Raji (cell line): ENCODE measurements around the gene GASK1A.

Experiments used
- POLR2A ChIP-seq: IDR thresholded peaks from 2 replicates; pipeline ENCODE4 v1.6.1; 2011; ENCODE audit warnings: low read depth, low read length, control low read depth; ENCODE audit not compliant: insufficient read depth

Gene GASK1A

DNA sequence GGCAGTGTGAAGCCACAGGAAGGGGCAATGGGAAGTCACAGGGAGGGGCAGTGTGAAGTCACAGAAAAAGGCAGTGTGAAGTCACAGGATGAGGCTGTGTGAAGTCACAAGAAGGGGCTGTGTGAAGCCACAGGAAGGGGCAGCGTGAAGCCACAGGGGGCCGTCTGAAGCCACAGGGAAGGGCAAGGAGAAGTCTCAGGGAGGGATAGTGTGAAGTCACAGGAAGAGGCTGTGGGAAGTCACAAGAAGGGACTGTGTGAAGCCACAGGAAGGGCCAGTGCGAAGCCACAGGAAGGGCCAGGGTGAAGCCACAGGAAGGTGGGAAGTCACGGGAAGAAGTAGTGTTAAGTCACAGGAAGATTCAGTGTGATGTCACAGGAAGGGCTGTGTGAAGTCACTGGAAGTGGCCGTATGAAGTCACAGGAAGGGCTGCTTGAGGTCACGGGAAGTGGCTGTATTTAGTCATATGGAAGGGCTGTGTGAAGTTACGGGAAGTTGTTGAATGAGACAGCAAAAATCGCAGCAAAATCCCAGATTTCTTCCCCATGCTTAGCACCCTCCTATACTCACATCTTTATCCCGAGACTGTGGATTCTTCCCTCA, 38.6 kb downstream of the GASK1A start:
- no peak for TF ChIP-seq POLR2A

- TF ChIP-seq POLR2A = no peak
Observed at GRCh38 chr3:43018246-43018645, 39.1 kb downstream of the GASK1A start.

- no peak for TF ChIP-seq POLR2A
Observed at GRCh38 chr3:43019006-43019809, 40.1 kb downstream of the GASK1A start.

GRCh38 chr3:43019826-43020225, 40.7 kb downstream of the GASK1A start:
- no peak for TF ChIP-seq POLR2A

- no peak for TF ChIP-seq POLR2A
Observed at GRCh38 chr3:43021186-43021585, 42.1 kb downstream of the GASK1A start.

DNA sequence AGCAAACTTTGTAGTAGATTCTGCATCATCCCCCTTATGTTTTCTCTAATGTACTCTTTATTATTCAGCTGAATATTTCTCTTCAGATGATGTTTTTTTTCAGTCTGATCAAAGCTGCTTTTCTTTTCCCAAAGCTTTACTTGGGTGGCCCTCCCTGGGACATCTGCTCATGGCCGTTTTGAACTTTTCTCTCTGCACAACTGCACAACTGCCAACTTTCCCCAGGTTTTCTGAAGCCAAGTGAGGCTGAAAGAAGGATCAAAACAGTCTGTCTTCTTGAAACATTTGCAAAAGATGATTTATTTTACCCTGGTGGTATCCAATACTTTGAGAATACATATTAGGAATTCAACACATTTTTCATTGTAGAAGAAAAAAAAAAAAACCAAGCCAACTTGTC, 43.0 kb downstream of the GASK1A start:
- no peak for TF ChIP-seq POLR2A

DNA sequence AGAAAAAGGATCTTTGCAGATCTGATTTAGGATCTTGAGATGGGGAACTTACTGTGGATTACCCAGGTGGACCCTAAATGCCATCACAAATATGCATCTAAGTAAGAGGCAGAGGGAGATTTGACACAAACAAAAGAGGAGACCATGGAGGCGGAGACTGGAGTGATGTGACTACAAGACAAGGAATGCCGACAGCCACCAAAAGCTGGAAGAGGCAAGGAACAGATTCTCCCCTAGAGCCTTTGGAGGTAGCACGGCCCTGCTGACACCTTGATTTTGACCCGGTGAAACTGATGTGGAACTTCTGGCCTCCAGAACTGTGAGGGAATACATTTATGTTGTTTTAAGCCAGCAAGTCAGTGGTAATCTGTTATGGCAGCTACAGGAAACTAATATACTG, 44.0 kb downstream of the GASK1A start:
- no peak for TF ChIP-seq POLR2A

GRCh38 chr3:43023746-43024145, 44.6 kb downstream of the GASK1A start:
- no peak for TF ChIP-seq POLR2A

- TF ChIP-seq POLR2A = no peak
Observed at GRCh38 chr3:43024181-43024885, 45.2 kb downstream of the GASK1A start.

- TF ChIP-seq POLR2A = no peak
Observed at GRCh38 chr3:43025423-43025822, 46.3 kb downstream of the GASK1A start.

DNA sequence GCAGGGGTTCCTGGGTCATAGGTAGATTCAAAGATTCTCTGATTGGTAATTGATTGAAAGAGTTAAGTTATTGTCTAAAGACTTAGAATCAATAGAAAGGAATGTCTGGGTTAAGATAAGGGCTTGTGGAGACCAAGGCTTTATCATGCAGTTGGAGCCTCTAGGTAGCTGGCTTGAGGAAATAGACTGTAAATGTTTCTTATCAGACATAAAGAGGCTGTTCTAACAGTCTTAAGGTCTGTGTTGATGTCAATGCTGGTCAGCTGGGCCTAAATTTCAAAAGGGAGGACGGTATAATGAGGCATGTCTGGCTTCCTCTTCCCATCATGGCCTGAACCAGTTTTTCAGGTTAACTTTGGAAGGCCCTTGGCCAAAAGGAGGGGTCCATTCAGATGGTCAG, 48.9 kb downstream of the GASK1A start:
- no peak for TF ChIP-seq POLR2A

DNA sequence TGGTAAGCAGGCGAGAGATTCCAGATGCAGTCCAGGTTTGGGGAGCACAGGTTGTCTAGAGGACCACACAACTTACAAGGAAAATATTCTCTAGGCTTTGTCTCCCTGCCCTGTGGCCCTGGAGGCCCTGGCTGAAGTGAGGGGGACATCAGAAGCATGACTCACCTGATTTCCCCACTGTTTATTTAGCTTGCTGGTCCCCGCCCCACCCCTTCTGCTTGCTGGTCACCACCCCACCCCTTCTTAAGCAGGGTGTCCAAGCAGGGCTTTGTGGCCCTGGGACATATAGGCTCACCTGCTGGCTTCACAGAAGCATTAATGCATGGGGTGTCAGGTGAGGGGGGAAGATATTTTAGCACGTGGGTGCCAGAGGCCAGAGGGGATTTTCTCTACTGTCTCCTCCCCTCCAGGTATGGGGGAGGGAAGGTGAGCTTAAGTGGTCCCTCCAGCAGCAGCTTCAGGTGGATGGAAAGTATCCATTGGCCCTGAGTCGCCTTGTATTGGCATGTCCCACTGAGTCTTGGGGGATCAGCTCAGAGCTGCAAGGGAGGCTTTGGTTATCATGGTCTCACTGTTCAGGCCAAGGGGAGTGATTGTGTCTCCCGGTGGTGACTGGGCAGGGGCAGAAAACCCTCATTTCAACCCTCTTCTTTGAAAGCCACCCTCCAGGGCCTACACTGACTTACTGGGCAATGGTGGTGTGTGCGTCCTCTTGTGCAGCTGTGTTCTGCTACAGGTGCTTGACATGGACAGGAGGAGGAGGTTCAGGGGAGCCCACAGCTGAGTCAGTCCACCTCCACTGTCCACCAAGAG, 49.8 kb downstream of the GASK1A start:
- no peak for TF ChIP-seq POLR2A

- TF ChIP-seq POLR2A = no peak
Observed at GRCh38 chr3:43030162-43030935, 51.2 kb downstream of the GASK1A start.

GRCh38 chr3:43031485-43031884, 52.4 kb downstream of the GASK1A start:
- no peak for TF ChIP-seq POLR2A
